Hepatocyte (in vitro differentiated cells): ENCODE measurements around the gene DUSP6.

ENCODE experiments used
- EZH2 ChIP-seq: fragments of 200-600 bp; sonication (generic); IDR thresholded peaks from 2 replicates; pipeline ENCODE4 v1.6.1; 2016; ENCODE audit warnings: antibody characterized with exemption, mild to moderate bottlenecking, borderline replicate concordance
- TF ChIP-seq, protein P1 (sequence below): fragments of 200-600 bp; sonication (generic); IDR thresholded peaks from 2 replicates; pipeline ENCODE4 v1.5.1; 2016; ENCODE audit warnings: antibody characterized with exemption, mild to moderate bottlenecking; ENCODE audit not compliant: poor library complexity

DNA sequence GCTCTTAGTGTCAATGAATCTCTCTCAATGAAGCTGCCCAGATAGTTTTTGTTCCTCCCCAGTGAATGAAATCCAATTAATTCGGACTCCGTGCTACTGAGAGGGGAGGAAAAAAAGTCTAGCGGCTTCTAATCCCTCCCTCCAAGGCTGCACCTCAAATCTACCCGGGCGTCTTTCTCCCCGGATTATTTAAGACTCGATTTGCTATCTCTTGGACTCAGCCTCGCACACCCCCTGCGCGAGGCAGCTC is 134 bp downstream of the DUSP6 start:
- TF ChIP-seq, protein P1, sequence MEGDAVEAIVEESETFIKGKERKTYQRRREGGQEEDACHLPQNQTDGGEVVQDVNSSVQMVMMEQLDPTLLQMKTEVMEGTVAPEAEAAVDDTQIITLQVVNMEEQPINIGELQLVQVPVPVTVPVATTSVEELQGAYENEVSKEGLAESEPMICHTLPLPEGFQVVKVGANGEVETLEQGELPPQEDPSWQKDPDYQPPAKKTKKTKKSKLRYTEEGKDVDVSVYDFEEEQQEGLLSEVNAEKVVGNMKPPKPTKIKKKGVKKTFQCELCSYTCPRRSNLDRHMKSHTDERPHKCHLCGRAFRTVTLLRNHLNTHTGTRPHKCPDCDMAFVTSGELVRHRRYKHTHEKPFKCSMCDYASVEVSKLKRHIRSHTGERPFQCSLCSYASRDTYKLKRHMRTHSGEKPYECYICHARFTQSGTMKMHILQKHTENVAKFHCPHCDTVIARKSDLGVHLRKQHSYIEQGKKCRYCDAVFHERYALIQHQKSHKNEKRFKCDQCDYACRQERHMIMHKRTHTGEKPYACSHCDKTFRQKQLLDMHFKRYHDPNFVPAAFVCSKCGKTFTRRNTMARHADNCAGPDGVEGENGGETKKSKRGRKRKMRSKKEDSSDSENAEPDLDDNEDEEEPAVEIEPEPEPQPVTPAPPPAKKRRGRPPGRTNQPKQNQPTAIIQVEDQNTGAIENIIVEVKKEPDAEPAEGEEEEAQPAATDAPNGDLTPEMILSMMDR = no peak
- no peak for TF ChIP-seq EZH2
